ENCODE data around the gene HID1.

GRCh38 chr17:74972973-74973328, 392 bp upstream of the HID1 start:
- TF ChIP-seq GATA2 (IDR thresholded peaks at IDR 0.05; ENCODE audit: low read depth, low read length) = no peak
- TF ChIP-seq GATA3 (IDR thresholded peaks at IDR 0.05; ENCODE audit: low read depth, low read length) = no peak
